Upper lobe of right lung (tissue), 1 donor: ENCODE measurements around the gene SLC23A2. TPM values are rescaled to one million over a fixed set of nuclear protein-coding genes. Genes with fewer than 3 reads are reported as not detected.

Source experiments
- ATAC-seq: fragments of 200-7000 bp; cut with Tn5 transposase; one replicate; pipeline ENCODE4 v1.9.1; 2020; ENCODE audit warnings: mild to moderate bottlenecking, moderate library complexity
- DNase-seq: peaks from one replicate; pipeline ENCODE4 v3.0.0-alpha.2; 2020
- H3K27ac ChIP-seq: fragments of 200-600 bp; one replicate; pipeline ENCODE4 v1.8.0; 2022
- H3K27me3 ChIP-seq: fragments of 200-600 bp; one replicate; pipeline ENCODE4 v1.8.0; 2022; ENCODE audit warnings: mild to moderate bottlenecking
- H3K36me3 ChIP-seq: fragments of 200-600 bp; one replicate; pipeline ENCODE4 v1.8.0; 2022
- H3K4me1 ChIP-seq: fragments of 200-600 bp; one replicate; pipeline ENCODE4 v1.8.0; 2022
- H3K4me3 ChIP-seq: fragments of 200-600 bp; one replicate; pipeline ENCODE4 v1.8.0; 2022; ENCODE audit warnings: mild to moderate bottlenecking
- H3K9me3 ChIP-seq: fragments of 200-600 bp; one replicate; pipeline ENCODE4 v1.8.0; 2022
- CTCF ChIP-seq: fragments of 200-600 bp; IDR thresholded peaks from one replicate; pipeline ENCODE4 v1.8.0; 2022; ENCODE audit warnings: antibody characterized with exemption
- intact Hi-C: fragments of 100-400 bp; cut with DNase I; formaldehyde crosslinking; loops from one replicate; pipeline ENCODE4 v1.11.0; 2022
- long read RNA-seq: library from polyadenylated mRNA; unstranded; transcript quantifications from one replicate; pipeline ENCODE4 v2.0.0, GENCODE V29; 2021
- total RNA-seq: library from RNA; stranded (reverse); fragmentation: NEBNext Ultra II Directional; extraction: Animal tissue kit (Norgen Biotek cat#: 25700); gene quantifications from one replicate; pipeline ENCODE4 v1.2.1, GENCODE V29; 2021
- donor health status: DM: no; HTN: yes; CAD: no; lungs with severe emphysema.

SLC23A2 gene
- 26.2 TPM for total RNA-seq
- long read RNA-seq, full-length matches to known transcripts: 1 of 15 reads
- long read RNA-seq, partial matches to known transcripts: 2 of 15 reads
- long read RNA-seq, other reads (novel, unspliced or antisense): 12 of 15 reads

DNA sequence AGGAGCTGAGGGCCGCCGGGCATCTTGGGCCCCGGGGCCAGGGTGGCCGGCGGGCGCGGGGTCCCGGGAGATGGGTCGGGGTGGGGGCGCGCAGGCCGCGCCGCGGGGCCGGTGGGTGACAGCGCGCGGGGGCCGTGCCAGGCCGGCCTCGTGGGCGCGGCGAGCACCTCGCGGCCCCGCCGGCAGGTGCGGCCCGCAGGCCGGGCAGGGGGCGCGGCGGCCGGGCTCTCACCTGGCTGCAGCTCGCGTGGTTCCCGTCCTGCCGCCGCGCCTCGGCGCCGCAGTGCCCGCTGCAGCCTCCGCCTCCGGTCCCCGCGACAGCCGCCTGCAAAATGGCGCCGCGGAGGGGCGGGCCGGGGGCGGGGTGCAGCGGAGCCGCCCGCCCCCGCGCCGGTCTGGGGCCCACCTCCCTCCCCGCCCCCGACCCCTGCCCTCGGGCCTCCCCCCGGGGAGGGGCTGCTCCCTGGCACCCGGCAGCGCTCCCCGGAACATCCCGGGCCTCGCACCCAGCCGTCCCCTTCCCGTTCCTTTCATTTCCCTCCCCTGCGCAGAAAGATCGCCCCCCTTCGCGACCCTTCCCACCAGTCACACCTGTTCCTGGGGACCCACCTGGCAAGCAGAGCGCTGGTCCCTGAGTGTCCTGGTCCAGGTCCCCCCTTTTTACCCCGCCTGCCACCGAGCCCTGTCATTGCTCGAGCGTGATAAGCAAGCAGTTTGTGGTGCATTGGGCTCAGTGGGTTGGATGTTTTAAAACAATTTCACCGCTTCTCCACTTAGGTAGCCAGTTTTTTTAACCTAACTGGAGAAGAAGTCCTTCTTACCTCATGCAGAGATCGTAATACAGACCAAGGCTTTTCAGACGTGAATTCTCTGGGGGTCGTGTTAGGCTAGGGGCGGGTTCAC is at the start of gene SLC23A2:
Gene SLC23A2 (minus strand): TSS at position 337 of the 903 bp plus-strand sequence. CDS start 68,948 bp downstream, outside the sequence.
- intact Hi-C loops: no loop called here
- TF ChIP-seq CTCF: no peak
- ATAC-seq (peak; percentile 89), DNase-seq (peak; percentile 79)
- H3K4me3 ChIP-seq: peak within 1 kb of the TSS; percentile 91
- no peaks in the 10 kb centered on the region for H3K27me3 ChIP-seq
- no peaks in the 10 kb centered on the region for H3K36me3 ChIP-seq
- H3K4me1 ChIP-seq: peaks cover 23% of the 10 kb centered on the region
- no peaks in the 10 kb centered on the region for H3K9me3 ChIP-seq
- peak within 1 kb of the TSS; percentile 30 for H3K27ac ChIP-seq

DNA sequence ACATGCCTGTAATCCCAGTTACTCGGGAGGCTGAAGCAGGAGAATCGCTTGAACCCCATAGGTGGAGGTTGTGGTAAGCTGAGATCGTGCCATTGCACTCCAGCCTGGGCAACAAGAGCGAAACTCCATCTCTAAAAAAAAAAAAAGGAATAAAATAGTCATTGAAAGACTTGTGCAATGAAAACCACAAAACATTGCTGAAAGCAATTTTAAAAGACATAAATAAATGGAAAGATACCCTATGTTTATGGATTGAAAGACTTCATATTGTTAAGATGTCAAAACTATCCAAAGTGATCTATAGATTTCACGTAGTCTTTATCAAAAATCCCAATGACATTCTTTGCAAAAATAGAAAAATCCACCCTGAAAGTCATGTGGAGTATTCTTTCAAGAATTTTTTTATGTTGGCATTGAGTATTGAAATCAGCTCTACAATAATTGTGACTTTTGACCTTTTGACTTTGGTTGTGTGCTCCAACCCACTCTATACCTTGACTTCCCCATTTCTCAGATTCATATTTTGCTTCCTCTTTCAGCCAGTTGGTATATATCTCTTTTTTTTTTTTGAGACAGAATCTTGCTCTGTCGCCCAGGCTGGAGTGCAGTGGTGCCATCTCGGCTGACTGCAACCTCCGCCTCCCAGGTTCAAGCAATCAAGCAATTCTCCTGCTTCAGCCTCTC is 45.5 kb upstream of the SLC23A2 start:
- TF ChIP-seq CTCF: no peak
- Histone ChIP-seq H3K36me3 (no peaks in the 10 kb centered on the region), H3K27me3 (no peaks in the 10 kb centered on the region), H3K4me3 (no peak overlapping the region), H3K4me1 (no peaks in the 10 kb centered on the region), H3K9me3 (no peaks in the 10 kb centered on the region), H3K27ac (no peak overlapping the region)
- DNase-seq (no peak), ATAC-seq (peak; percentile 79)
- intact Hi-C loops: no loop called here

DNA sequence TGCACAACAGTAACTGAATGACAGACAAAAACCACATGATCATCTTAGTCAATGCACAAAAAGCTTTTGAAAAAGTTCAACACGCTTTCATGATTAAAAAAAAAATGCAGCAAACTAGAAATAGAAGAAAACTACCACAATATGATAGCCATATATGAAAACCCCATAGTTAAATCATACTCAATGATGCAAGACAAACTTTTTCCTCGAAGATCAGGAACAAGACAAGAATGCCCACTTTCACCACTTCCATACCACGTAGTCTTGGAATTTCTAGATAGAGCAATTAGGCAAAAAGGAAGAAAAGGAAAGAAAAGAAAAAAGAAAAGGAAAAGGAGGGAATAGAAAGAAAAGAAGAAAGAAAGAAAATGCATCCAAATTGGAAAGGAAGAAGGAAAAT is 44.6 kb upstream of the SLC23A2 start:
- ATAC-seq (no peak), DNase-seq (no peak)
- Histone ChIP-seq H3K36me3 (no peaks in the 10 kb centered on the region), H3K27ac (no peak overlapping the region), H3K4me1 (no peaks in the 10 kb centered on the region), H3K27me3 (no peaks in the 10 kb centered on the region), H3K4me3 (no peak overlapping the region), H3K9me3 (no peaks in the 10 kb centered on the region)
- no peak for TF ChIP-seq CTCF
- intact Hi-C loops: no loop called here

DNA sequence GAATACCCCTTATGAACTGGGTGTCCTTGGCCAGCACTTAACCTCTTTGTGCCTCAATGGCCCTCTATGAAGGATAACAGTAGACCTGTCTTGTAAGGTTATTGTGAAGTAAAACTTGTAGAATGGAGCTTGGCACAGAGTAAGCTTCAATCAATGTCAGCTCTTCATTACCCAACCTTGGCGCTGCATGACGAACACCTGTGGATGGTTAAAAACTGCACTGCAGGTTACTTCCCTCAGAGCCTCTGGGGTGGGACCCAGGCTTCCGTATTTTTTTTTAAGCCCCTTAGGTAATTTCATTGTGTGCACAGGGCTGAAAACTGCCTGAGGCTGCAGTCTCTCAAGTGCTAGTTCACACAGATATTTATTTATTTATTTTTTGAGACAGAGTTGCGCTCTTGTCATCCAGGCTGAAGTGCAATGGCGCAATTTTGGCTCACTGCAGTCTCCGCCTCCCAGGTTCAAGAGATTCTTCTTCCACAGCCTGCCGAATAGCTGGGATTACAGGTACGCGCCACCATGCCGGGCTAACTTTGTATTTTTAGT is 42.8 kb upstream of the SLC23A2 start:
- Histone ChIP-seq H3K27me3 (no peaks in the 10 kb centered on the region), H3K4me3 (no peak overlapping the region), H3K4me1 (no peaks in the 10 kb centered on the region), H3K27ac (no peak overlapping the region), H3K9me3 (no peaks in the 10 kb centered on the region), H3K36me3 (no peaks in the 10 kb centered on the region)
- ATAC-seq (no peak), DNase-seq (no peak)
- intact Hi-C loops: no loop called here
- TF ChIP-seq CTCF: no peak

- intact Hi-C loops: no loop called here
Measured at GRCh38 chr20:5041433-5041832, 40.1 kb upstream of the SLC23A2 start.

More at GRCh38 chr20:5041433-5041832, 40.1 kb upstream of the SLC23A2 start:
- Histone ChIP-seq H3K36me3 (no peaks in the 10 kb centered on the region), H3K27me3 (no peaks in the 10 kb centered on the region), H3K4me3 (no peak overlapping the region), H3K9me3 (no peaks in the 10 kb centered on the region), H3K4me1 (no peaks in the 10 kb centered on the region), H3K27ac (no peak overlapping the region)
- no peak for ATAC-seq
- no peak for DNase-seq
- no peak for TF ChIP-seq CTCF
